GM12801 (cell line): Measurements from ENCODE around the gene IVL.

Source experiments
- TF ChIP-seq, protein P1 (sequence below): IDR thresholded peaks from one replicate; pipeline ENCODE4 v1.5.1; 2011; ENCODE audit warnings: control low read depth; ENCODE audit not compliant: insufficient read length; ENCODE audit errors: extremely low read depth

The IVL gene

DNA sequence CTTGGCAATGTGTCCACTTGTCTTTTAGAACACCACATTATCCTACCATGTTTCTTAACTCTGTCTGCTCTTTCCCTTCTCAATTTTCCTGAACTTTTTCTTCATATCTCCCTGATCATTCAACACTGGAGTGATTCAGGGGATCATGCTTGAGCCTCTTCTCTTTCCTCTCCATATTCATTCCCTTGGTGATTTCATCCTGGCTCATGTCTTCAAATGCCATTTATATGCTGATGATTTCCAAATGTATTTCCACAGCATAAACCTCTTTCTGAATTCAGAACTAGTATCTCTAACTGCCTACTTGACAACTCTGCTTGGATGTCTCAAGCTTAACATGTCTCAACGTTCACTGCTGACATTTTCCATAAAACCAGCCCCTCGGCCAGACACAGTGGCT lies 8.5 kb upstream of the IVL start:
- TF ChIP-seq, protein P1, sequence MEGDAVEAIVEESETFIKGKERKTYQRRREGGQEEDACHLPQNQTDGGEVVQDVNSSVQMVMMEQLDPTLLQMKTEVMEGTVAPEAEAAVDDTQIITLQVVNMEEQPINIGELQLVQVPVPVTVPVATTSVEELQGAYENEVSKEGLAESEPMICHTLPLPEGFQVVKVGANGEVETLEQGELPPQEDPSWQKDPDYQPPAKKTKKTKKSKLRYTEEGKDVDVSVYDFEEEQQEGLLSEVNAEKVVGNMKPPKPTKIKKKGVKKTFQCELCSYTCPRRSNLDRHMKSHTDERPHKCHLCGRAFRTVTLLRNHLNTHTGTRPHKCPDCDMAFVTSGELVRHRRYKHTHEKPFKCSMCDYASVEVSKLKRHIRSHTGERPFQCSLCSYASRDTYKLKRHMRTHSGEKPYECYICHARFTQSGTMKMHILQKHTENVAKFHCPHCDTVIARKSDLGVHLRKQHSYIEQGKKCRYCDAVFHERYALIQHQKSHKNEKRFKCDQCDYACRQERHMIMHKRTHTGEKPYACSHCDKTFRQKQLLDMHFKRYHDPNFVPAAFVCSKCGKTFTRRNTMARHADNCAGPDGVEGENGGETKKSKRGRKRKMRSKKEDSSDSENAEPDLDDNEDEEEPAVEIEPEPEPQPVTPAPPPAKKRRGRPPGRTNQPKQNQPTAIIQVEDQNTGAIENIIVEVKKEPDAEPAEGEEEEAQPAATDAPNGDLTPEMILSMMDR, result no peak

DNA sequence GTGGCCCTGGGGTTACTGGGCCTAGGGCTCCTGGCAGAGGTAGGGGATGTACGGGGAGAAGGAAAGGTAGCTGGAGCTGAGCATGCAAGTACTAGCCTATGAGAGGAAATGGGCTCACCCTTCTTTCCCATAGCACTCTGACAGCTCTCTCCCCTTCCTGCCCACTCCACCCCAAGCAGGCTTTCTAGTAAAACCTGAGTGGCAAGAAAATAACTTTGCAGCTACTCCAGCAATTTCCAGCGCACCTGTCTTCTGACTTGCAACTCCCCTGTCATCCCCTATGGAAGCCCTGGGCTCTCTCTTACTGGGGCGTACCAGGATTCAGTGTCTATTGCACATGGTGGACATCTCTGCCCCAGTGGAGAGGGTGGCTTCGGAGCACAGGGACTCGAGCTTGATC lies 6.7 kb upstream of the IVL start:
- TF ChIP-seq, protein P1, result no peak

DNA sequence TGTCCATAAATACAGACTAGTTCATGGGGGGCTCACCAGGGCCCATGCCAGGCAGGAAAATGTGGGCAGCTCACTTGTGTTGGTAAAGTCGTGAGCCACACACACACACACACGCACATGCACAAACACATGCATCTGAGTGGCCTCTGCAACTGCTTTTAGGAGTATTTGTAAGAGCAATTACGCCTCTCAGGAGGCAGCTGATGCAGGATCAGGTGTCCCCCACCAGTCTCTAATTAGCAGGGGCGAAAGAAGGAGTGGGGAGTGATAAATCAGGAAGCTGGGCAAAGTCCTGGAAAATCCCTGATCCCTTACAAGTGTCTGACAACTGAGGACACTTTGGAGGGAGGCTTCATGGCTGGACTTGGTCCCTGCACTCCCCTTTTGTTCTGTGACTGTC lies 5.7 kb upstream of the IVL start:
- TF ChIP-seq, protein P1, result no peak

DNA sequence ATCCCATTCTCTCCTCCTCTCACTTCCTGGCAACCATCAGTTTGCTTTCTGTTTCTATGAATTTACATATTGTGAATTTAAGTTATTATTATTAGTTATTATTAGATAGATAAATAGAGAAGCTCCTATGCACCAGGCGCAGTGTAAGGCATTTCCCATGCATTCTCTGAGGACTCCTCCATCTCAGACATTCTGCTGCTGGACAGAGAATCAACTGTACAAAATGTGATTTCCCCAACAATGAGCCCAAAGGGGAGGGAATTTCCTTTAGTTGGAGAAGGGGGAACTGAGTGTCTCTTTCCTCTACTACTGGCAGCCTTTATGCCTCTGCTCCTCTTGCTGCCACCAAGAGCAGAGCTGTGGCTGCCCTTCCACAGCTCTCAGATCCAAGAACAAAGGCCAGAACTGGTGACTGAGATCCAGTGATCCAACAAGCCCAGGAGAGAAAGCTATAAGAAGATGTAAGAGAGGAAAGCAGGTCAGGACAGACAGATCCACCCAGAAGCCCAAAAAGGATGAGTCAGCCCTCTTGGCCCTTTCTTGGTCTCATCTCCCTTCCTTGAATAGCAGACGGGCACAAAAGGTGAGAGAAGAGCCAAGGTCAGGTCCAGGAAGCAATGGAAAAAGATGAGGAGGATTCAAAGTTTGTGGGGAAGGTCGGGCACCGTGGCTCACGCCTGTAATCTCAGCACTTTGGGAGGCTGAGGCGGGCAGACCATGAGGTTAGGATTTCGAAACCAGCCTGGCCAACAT lies 3.5 kb upstream of the IVL start:
- TF ChIP-seq, protein P1, result no peak

DNA sequence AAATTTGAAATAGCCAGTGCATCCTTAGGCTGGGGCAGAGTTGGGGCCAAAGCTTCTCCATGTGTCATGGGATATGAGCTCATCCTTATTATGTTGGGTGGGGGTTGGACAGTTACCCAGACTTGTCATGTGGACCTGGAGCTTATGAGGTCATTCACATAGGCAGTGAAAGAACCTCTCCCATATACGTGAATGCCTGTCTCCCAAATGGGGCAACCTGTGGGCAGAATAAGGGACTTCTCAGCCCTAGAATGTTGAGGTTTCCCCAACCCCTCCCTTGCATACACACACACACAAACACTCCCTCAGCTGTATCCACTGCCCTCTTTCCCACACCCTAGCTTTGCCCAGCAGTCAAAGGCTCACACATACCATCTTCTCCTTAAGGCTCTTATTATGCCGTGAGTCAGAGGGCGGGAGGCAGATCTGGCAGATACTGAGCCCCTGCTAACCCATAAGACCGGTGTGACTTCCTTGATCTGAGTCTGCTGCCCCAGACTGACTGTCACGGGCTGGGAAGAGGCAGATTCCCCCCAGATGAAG lies 2.3 kb upstream of the IVL start:
- TF ChIP-seq, protein P1, result no peak

DNA sequence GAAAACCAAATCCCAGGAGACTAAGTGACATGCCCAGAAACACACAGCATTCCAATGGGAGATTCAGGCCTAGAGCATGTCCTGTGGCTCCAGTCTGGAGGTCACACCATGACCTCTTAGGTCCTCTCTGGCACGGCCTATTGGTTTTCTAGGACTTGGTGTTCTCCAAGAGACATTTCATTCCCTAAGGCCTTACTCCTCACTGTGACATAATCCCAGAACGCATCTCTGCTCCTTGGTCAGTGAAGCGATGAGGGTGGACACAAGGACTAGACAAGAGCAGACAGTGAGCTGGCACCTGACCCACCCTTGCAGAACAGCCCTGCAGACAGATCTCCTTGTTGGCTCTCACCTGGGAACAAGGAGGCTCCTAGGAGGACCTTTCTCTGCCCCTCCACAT lies 860 bp downstream of the IVL start:
- TF ChIP-seq, protein P1, result no peak

DNA sequence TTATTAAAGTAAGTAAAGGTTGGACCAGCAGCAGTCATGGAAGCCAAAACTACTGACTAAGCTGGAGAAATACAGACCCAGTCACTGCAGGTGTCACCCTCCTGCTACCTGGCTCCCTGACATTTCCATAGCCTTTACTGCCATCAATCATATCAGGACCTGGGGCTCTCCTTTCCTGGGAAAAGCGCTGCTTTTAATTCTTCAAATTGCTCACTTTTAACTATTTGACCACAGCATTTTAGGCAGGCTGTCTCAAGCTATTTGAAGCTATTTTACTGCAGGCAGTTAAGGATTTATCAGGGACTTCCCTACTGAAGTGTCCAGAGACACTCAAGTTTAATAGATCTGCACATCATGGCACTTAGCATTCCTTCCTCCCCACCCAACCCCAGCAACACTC lies 4.1 kb downstream of the IVL start:
- TF ChIP-seq, protein P1, result no peak
